Mesenchymal stem cell (in vitro differentiated cells and primary cell): ENCODE measurements around the gene SLC5A10.
"Not testable (repeated sequence)": the region's sequence is repeated elsewhere in the genome, so short reads cannot be mapped to it uniquely, and the experiment has no call there.

Experiments
- DNase-seq: peaks from one replicate; pipeline ENCODE4 v3.0.0-alpha.2; 2013
- H2AFZ ChIP-seq: one replicate; pipeline ENCODE4 v1.6.1; 2013; ENCODE audit warnings: low read depth, mild to moderate bottlenecking, control low read depth, inconsistent platforms, low read length, moderate library complexity
- H2AK5ac ChIP-seq: 2 replicates; pipeline ENCODE4 v1.6.1; 2013; ENCODE audit warnings: low read length, moderate library complexity, mild to moderate bottlenecking, inconsistent platforms; ENCODE audit not compliant: severe bottlenecking
- H2BK120ac ChIP-seq: one replicate; pipeline ENCODE4 v1.6.1; 2013; ENCODE audit warnings: low read depth, mild to moderate bottlenecking, inconsistent platforms, low read length, moderate library complexity
- H2BK12ac ChIP-seq, 2 experiments: one replicate each; pipeline ENCODE4 v1.6.1; 2013; ENCODE audit warnings: inconsistent platforms in 2 of 2, low read length in 2 of 2, mild to moderate bottlenecking in 2 of 2, moderate library complexity in 2 of 2, control low read depth in 1 of 2
- H2BK15ac ChIP-seq: one replicate; pipeline ENCODE4 v1.6.1; 2013; ENCODE audit warnings: mild to moderate bottlenecking, low read depth, inconsistent platforms; ENCODE audit not compliant: poor library complexity, severe bottlenecking
- H2BK5ac ChIP-seq: 2 replicates; pipeline ENCODE4 v1.6.1; 2013; ENCODE audit warnings: low read depth, mild to moderate bottlenecking, low read length, control low read depth, inconsistent platforms; ENCODE audit not compliant: poor library complexity, severe bottlenecking
- H3K14ac ChIP-seq, 2 experiments: one replicate each; pipeline ENCODE4 v1.6.1; 2013; ENCODE audit warnings: inconsistent platforms in 2 of 2, low read length in 2 of 2, control low read depth in 1 of 2, mild to moderate bottlenecking in 1 of 2, moderate library complexity in 1 of 2
- H3K18ac ChIP-seq, 2 experiments: one replicate each; pipeline ENCODE4 v1.6.1; 2013; ENCODE audit warnings: inconsistent platforms in 2 of 2, low read length in 2 of 2, control low read depth in 1 of 2, low read depth in 1 of 2, mild to moderate bottlenecking in 1 of 2
- H3K23ac ChIP-seq, 2 experiments: one replicate each; pipeline ENCODE4 v1.6.1; 2013; ENCODE audit warnings: inconsistent platforms in 2 of 2, low read length in 2 of 2, mild to moderate bottlenecking in 2 of 2, moderate library complexity in 2 of 2, control low read depth in 1 of 2
- H3K27ac ChIP-seq: 2 replicates; pipeline ENCODE4 v1.5.1; 2013; ENCODE audit warnings: mild to moderate bottlenecking, moderate library complexity, low read length, control low read depth, inconsistent platforms; ENCODE audit not compliant: poor library complexity, severe bottlenecking
- H3K27me3 ChIP-seq, 2 experiments: 2 replicates each; pipeline versions ENCODE4 v1.6.1 to v1.7.0; 2013; ENCODE audit warnings: low read length in 2 of 2, mild to moderate bottlenecking in 2 of 2, moderate library complexity in 2 of 2, control low read depth in 1 of 2, inconsistent platforms in 1 of 2; ENCODE audit not compliant: control insufficient read depth in 1 of 2, insufficient read depth in 1 of 2
- H3K36me3 ChIP-seq, 2 experiments: 2 replicates each; pipeline versions ENCODE4 v1.6.1 to v1.7.0; 2013; ENCODE audit warnings: low read length in 2 of 2, control low read depth in 1 of 2, inconsistent platforms in 1 of 2, low read depth in 1 of 2, mild to moderate bottlenecking in 1 of 2; ENCODE audit not compliant: insufficient read depth in 2 of 2, control insufficient read depth in 1 of 2
- H3K4ac ChIP-seq, 2 experiments: one replicate each; pipeline ENCODE4 v1.6.1; 2013; ENCODE audit warnings: inconsistent platforms in 2 of 2, low read length in 2 of 2, mild to moderate bottlenecking in 2 of 2, moderate library complexity in 2 of 2, control low read depth in 1 of 2, low read depth in 1 of 2
- H3K4me1 ChIP-seq: 2 replicates; pipeline ENCODE4 v1.6.1; 2013; ENCODE audit warnings: low read depth, low read length, control low read depth; ENCODE audit not compliant: control insufficient read depth, insufficient read depth
- H3K4me2 ChIP-seq: 2 replicates; pipeline ENCODE4 v1.6.1; 2013; ENCODE audit warnings: low read length, mild to moderate bottlenecking, inconsistent platforms; ENCODE audit not compliant: poor library complexity, severe bottlenecking
- H3K4me3 ChIP-seq, 2 experiments: 2 replicates each; pipeline versions ENCODE4 v1.5.1 to v1.7.0; 2013; ENCODE audit warnings: low read length in 2 of 2, mild to moderate bottlenecking in 2 of 2, control low read depth in 1 of 2, low read depth in 1 of 2; ENCODE audit not compliant: insufficient read depth in 1 of 2
- H3K79me1 ChIP-seq: replicated peaks from 2 replicates; pipeline ENCODE4 v1.6.1; 2013; ENCODE audit warnings: mild to moderate bottlenecking, control low read depth, low read length, inconsistent platforms; ENCODE audit not compliant: poor library complexity, severe bottlenecking
- H3K9ac ChIP-seq: 2 replicates; pipeline ENCODE4 v1.7.0; 2013; ENCODE audit warnings: mild to moderate bottlenecking, low read length, moderate library complexity
- H3K9me3 ChIP-seq: 2 replicates; pipeline ENCODE4 v1.7.0; 2013; ENCODE audit warnings: mild to moderate bottlenecking, low read length; ENCODE audit not compliant: control insufficient read depth
- H4K8ac ChIP-seq: one replicate; pipeline ENCODE4 v1.6.1; 2013; ENCODE audit warnings: inconsistent platforms, mild to moderate bottlenecking, low read length, moderate library complexity
- H4K91ac ChIP-seq: one replicate; pipeline ENCODE4 v1.6.1; 2013; ENCODE audit warnings: mild to moderate bottlenecking, low read length, inconsistent platforms
- WGBS: methylation state at CpG from one replicate; pipeline ENCODE4 v1.1.7; 2013; ENCODE audit warnings: mixed read lengths; 5-methylcytosine and 5-hydroxymethylcytosine counted together

The SLC5A10 gene

GRCh38 chr17:18920911-18921441 lies 31.0 kb upstream of the SLC5A10 start:
- Histone ChIP-seq H3K36me3 (peaks cover 14 to 18% of the 10 kb centered on the region in 2 experiments), H2AK5ac (no peak overlapping the region), H2BK120ac (no peak overlapping the region), H3K27me3 (no peaks in the 10 kb centered on the region), H3K23ac (no peak overlapping the region), H4K91ac (no peak overlapping the region), H3K4ac (no peak overlapping the region), H4K8ac (no peak overlapping the region), H2BK5ac (no peak overlapping the region), H3K18ac (no peak overlapping the region), H3K9me3 (no peaks in the 10 kb centered on the region), H3K9ac (no peak overlapping the region), H2BK12ac (no peak overlapping the region), H3K4me1 (peaks cover 8% of the 10 kb centered on the region), H3K27ac (peak overlapping the region; percentile 50), H3K14ac (no peak overlapping the region), H3K79me1 (peaks cover 21% of the 10 kb centered on the region), H3K4me3 (no peak overlapping the region), H2BK15ac (no peak overlapping the region), H3K4me2 (peak overlapping the region; percentile 17), H2AFZ (no peak overlapping the region)
- 35% methylated on average over 5 of the region's 6 CpGs for WGBS
- peak; percentile 19 for DNase-seq

DNA sequence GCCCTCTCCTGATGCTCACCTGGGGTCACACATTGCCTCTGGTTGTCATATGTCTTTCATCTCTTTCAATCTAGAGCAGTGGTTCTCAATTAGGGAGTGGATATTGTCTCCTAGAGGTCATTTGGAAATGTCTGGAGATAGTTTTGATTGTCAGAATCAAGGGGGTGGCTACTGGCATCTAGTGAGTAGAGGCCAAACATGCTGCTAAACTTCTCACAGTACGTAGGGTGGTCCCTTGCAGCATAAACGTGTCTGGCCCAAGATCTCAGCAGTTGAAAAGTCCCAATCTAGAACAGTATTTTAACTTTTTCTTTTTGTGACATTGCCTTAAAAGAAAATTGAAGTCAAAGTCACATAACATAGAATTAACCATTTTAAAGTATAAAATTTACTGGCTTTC lies 30.5 kb upstream of the SLC5A10 start:
- Histone ChIP-seq H2AK5ac (peak overlapping the region; percentile 92), H3K27ac (peak overlapping the region; percentile 50), H2BK120ac (no peak overlapping the region), H3K9me3 (no peaks in the 10 kb centered on the region), H2BK12ac (no peak overlapping the region), H3K36me3 (peaks cover 15 to 18% of the 10 kb centered on the region in 2 experiments), H4K8ac (no peak overlapping the region), H3K4me1 (peaks cover 8% of the 10 kb centered on the region), H3K79me1 (peaks cover 23% of the 10 kb centered on the region), H3K18ac (no peak overlapping the region), H2BK15ac (no peak overlapping the region), H3K4me3 (no peak overlapping the region), H3K23ac (no peak overlapping the region), H2AFZ (no peak overlapping the region), H3K4ac (no peak overlapping the region), H3K27me3 (no peaks in the 10 kb centered on the region), H3K4me2 (peak overlapping the region; percentile 17), H2BK5ac (no peak overlapping the region), H4K91ac (no peak overlapping the region), H3K14ac (no peak overlapping the region), H3K9ac (no peak overlapping the region)
- no peak for DNase-seq
- WGBS: 100% methylated on average over 1 of the region's 2 CpGs

GRCh38 chr17:18921912-18922451 lies 30.0 kb upstream of the SLC5A10 start:
- Histone ChIP-seq H2BK15ac (no peak overlapping the region), H2BK5ac (no peak overlapping the region), H3K18ac (no peak overlapping the region), H3K4me3 (no peak overlapping the region), H3K79me1 (peaks cover 27% of the 10 kb centered on the region), H3K14ac (no peak overlapping the region), H3K4ac (no peak overlapping the region), H4K91ac (no peak overlapping the region), H2AK5ac (no peak overlapping the region), H2BK120ac (no peak overlapping the region), H2AFZ (no peak overlapping the region), H3K36me3 (peaks cover 18 to 19% of the 10 kb centered on the region in 2 experiments), H3K27ac (peak overlapping the region; percentile 50), H3K4me2 (no peak overlapping the region), H3K9me3 (no peaks in the 10 kb centered on the region), H3K4me1 (peaks cover 8% of the 10 kb centered on the region), H4K8ac (no peak overlapping the region), H3K27me3 (no peaks in the 10 kb centered on the region), H3K23ac (no peak overlapping the region), H2BK12ac (no peak overlapping the region), H3K9ac (no peak overlapping the region)
- DNase-seq: no peak
- WGBS: 89% methylated on average over 4 of the region's 4 CpGs

GRCh38 chr17:18922596-18922995 lies 29.4 kb upstream of the SLC5A10 start:
- H3K4me2 ChIP-seq, H3K4me1 ChIP-seq, H3K4ac ChIP-seq, H2BK15ac ChIP-seq, H2BK12ac ChIP-seq, H4K91ac ChIP-seq, H2BK120ac ChIP-seq, H4K8ac ChIP-seq, H2BK5ac ChIP-seq, H2AK5ac ChIP-seq, H3K23ac ChIP-seq, H3K9ac ChIP-seq, H3K18ac ChIP-seq, DNase-seq, H3K14ac ChIP-seq, H3K9me3 ChIP-seq, H2AFZ ChIP-seq, H3K4me3 ChIP-seq, H3K27me3 ChIP-seq: not testable (repeated sequence)
- Histone ChIP-seq H3K79me1 (peaks cover 29% of the 10 kb centered on the region), H3K36me3 (peaks cover 18 to 19% of the 10 kb centered on the region in 2 experiments), H3K27ac (peak overlapping the region; percentile 69)
- WGBS: 100% methylated on average over 3 of the region's 7 CpGs
